Activated CD4-positive, alpha-beta T cell treated with anti-CD3 and anti-CD28 coated beads, Interleukin-2, amount 10 ng/mL, durations not matched to agents 7 days and 5 days (primary cell): ENCODE measurements around the gene ANO4. TPM values are rescaled to one million over a fixed set of nuclear protein-coding genes. Genes with fewer than 3 reads are reported as not detected.

ENCODE experiments used
- CTCF ChIA-PET: fragments of 350-600 bp; sonication (Branson Sonifier 250); formaldehyde crosslinking; loops from one replicate; lab custom pipeline; 2021; ENCODE audit warnings: antibody characterized with exemption; lab: Charles Lee
- POLR2A ChIA-PET: fragments of 350-600 bp; sonication (Branson Sonifier 250); formaldehyde crosslinking; loops from one replicate; lab custom pipeline; 2021; ENCODE audit warnings: antibody characterized with exemption; lab: Charles Lee
- DNase-seq: peaks from one replicate; pipeline ENCODE4 v3.0.0-alpha.2; 2020
- H3K27ac Mint-ChIP-seq: one replicate; pipeline ENCODE4 v1.8.0; 2021; ENCODE audit warnings: mild to moderate bottlenecking, moderate library complexity, mixed read lengths
- H3K27me3 Mint-ChIP-seq: one replicate; pipeline ENCODE4 v1.8.0; 2021; ENCODE audit warnings: mixed read lengths
- H3K36me3 Mint-ChIP-seq: one replicate; pipeline ENCODE4 v1.8.0; 2021; ENCODE audit warnings: low read depth, mixed read lengths
- H3K4me1 Mint-ChIP-seq: one replicate; pipeline ENCODE4 v1.8.0; 2021; ENCODE audit warnings: mixed read lengths
- H3K4me3 Mint-ChIP-seq: one replicate; pipeline ENCODE4 v1.8.0; 2021; ENCODE audit warnings: mild to moderate bottlenecking, moderate library complexity, mixed read lengths
- H3K9me3 Mint-ChIP-seq: one replicate; pipeline ENCODE4 v1.8.0; 2021; ENCODE audit warnings: mixed read lengths
- total RNA-seq, 2 experiments: library from RNA; stranded (reverse); gene quantifications; one replicate each; pipeline ENCODE4 v1.2.3, GENCODE V29; 2021

ANO4 gene
- total RNA-seq, 2 experiments from 2014 or later = not detected

DNA sequence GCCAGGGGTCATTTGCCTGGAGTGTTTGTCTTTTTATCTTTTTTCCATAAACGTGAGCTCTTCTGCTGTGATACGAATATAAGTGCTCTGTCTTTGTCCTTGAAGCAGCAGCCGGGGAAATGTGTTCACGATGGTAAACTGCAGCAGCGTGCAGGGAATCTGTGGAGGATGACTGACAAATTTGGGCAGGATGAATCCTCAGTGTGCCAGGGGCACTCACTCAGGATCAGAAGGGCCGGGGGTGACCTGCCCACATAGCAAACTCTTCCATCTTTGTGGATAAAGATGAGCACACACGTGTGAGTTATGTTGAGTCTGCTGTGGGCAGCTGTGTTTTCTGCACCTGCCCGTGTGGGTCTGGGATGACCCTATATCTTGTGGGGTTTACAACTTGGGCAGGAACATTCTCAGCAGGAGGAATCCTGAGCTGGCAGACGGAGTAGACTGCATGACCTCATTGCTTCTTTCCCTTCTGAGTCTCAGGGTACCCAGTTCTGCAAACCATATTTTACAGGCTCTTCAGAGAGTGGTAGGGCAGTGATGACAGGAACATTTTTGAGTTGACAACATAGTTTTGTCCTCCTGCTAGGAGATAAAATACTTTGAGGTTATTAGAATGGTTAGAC, 711 bp downstream of the ANO4 start:
- H3K9me3 Mint-ChIP-seq = no peaks in the 10 kb centered on the region
- no peak overlapping the region for H3K4me3 Mint-ChIP-seq
- no peaks in the 10 kb centered on the region for H3K36me3 Mint-ChIP-seq
- no peak for DNase-seq
- ChIA-PET POLR2A (no interaction called here), CTCF (no interaction called here)
- H3K4me1 Mint-ChIP-seq = no peaks in the 10 kb centered on the region
- peaks cover 6% of the 10 kb centered on the region for H3K27me3 Mint-ChIP-seq
- H3K27ac Mint-ChIP-seq = no peak overlapping the region

DNA sequence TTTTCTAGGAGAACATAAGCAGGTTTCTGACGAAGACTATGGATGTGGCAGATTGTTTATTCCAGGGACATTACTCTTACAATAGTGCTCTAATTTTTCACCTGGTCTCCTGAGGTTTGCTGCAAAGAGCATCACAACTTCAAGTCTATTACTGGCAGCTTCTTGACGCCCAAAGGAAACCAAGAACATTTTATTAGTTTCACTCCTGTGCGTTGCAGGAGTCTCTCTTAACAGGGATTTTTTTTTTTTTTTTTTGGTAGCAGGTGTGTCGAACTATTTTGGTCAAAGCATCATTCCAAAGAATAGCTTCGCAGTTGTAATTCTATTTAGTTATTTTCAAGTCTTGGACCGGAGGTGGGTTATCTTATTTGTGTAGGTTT, 1.2 kb downstream of the ANO4 start:
- Mint-ChIP-seq H3K9me3 (no peaks in the 10 kb centered on the region), H3K36me3 (no peaks in the 10 kb centered on the region), H3K27me3 (peaks cover 6% of the 10 kb centered on the region), H3K4me1 (no peaks in the 10 kb centered on the region), H3K27ac (no peak overlapping the region), H3K4me3 (no peak overlapping the region)
- CTCF ChIA-PET = no interaction called here
- POLR2A ChIA-PET = no interaction called here
- no peak for DNase-seq

DNA sequence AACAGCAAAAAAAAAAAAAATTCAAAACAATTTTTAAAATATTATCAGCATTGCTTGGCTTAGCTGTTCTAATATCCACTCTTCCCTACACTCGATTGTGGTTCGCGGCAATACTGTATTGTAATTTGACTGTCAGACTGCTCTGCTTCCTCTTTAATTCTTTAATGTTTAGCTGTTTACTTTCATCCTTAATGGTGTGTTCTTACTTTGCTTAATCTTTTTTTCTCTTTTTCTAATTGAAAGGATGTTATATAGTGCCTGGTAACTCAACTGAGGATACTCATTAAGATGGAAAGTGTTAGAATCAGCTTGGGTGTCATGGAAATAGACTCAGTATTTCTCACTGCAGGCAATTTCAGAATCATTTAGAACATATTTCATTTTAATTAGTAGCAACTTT, 2.0 kb downstream of the ANO4 start:
- POLR2A ChIA-PET = no interaction called here
- no peak overlapping the region for H3K27ac Mint-ChIP-seq
- CTCF ChIA-PET = interaction anchor here (0.6 kb wide), 1 partner anchor 10 kb away, joined by 4 read pairs; no protein-coding TSS in a partner anchor
- DNase-seq = no peak
- H3K36me3 Mint-ChIP-seq = no peaks in the 10 kb centered on the region
- H3K4me1 Mint-ChIP-seq = no peaks in the 10 kb centered on the region
- H3K27me3 Mint-ChIP-seq = peaks cover 6% of the 10 kb centered on the region
- no peaks in the 10 kb centered on the region for H3K9me3 Mint-ChIP-seq
- no peak overlapping the region for H3K4me3 Mint-ChIP-seq

DNA sequence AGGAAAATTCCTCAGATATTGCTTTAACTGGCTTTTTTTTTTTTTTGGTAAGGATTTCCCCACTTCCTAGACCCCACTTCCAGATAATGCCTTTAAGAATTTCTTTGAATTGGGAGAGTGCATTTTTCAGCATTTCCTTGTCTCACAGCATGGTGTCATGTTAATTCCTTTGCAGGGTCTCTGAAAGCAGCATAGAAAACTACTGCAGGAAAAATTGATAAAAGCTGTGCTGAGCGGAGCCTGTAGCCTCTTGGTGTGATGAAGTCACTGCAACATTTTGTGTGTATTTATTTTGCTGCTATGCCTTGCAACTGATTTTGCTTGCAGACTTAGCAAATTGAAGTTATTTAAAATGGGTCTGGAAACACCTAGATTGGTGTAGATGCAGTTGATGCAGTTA, 2.7 kb downstream of the ANO4 start:
- no peak overlapping the region for H3K4me3 Mint-ChIP-seq
- no peaks in the 10 kb centered on the region for H3K4me1 Mint-ChIP-seq
- H3K27me3 Mint-ChIP-seq = peaks cover 6% of the 10 kb centered on the region
- DNase-seq = no peak
- H3K9me3 Mint-ChIP-seq = no peaks in the 10 kb centered on the region
- CTCF ChIA-PET = no interaction called here
- no peak overlapping the region for H3K27ac Mint-ChIP-seq
- H3K36me3 Mint-ChIP-seq = no peaks in the 10 kb centered on the region
- POLR2A ChIA-PET = no interaction called here

GRCh38 chr12:100797786-100798185, 3.2 kb downstream of the ANO4 start:
- H3K36me3 Mint-ChIP-seq = no peaks in the 10 kb centered on the region
- no peaks in the 10 kb centered on the region for H3K9me3 Mint-ChIP-seq
- ChIA-PET POLR2A (no interaction called here), CTCF (no interaction called here)
- no peak overlapping the region for H3K4me3 Mint-ChIP-seq
- H3K4me1 Mint-ChIP-seq = no peaks in the 10 kb centered on the region
- no peak overlapping the region for H3K27ac Mint-ChIP-seq
- DNase-seq = no peak
- peaks cover 6% of the 10 kb centered on the region for H3K27me3 Mint-ChIP-seq

- ChIA-PET CTCF (no interaction called here), POLR2A (no interaction called here)
- peaks cover 6% of the 10 kb centered on the region for H3K27me3 Mint-ChIP-seq
- no peak overlapping the region for H3K4me3 Mint-ChIP-seq
- H3K4me1 Mint-ChIP-seq = no peaks in the 10 kb centered on the region
- no peaks in the 10 kb centered on the region for H3K9me3 Mint-ChIP-seq
- H3K36me3 Mint-ChIP-seq = no peaks in the 10 kb centered on the region
- DNase-seq = no peak
- H3K27ac Mint-ChIP-seq = no peak overlapping the region
These were observed 3.9 kb downstream of the ANO4 start for GRCh38 chr12:100798286-100799160.

DNA sequence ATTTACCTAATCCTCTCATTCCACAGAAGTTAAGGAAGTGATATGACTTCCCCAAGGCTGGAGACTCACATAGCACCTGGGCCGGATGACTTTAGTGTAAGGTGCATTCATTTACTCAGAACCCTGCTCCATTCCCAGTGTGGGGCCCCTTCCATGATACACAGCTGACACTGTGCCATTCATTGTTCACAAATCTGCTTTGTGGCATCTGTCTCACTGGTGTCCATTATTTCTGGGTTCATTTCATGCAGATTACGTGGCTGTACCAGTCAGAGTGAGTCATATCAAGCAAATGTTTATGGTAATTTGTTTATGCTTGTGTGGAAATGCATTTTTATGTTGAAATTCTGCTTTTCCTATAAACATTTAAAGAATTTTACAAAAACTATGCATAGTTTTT, 5.2 kb downstream of the ANO4 start:
- Mint-ChIP-seq H3K4me1 (no peaks in the 10 kb centered on the region), H3K9me3 (no peaks in the 10 kb centered on the region), H3K4me3 (no peak overlapping the region), H3K27ac (no peak overlapping the region), H3K27me3 (no peaks in the 10 kb centered on the region), H3K36me3 (no peaks in the 10 kb centered on the region)
- ChIA-PET POLR2A (no interaction called here), CTCF (no interaction called here)
- DNase-seq = no peak

DNA sequence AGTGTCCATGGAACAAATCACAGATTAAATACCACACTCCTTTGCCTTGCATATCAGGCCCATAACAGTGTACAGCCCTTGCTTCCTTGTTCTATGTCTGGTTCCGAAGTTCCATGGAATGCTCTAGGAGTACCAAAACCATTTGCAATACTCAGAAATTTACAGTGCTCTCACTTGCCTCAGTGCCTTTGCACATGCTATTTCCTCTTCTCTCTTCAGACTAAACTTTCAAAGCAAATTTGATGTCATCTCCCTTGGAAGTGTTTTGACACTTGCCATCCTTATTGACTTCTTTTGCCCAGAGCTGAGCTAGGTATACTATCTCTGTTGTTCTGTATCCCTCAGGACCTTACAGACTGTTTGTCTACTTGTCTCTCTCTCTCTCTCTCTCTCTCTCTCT, 6.1 kb downstream of the ANO4 start:
- H3K27me3 Mint-ChIP-seq = no peaks in the 10 kb centered on the region
- no peak for DNase-seq
- no peak overlapping the region for H3K27ac Mint-ChIP-seq
- POLR2A ChIA-PET = no interaction called here
- no peak overlapping the region for H3K4me3 Mint-ChIP-seq
- no peaks in the 10 kb centered on the region for H3K36me3 Mint-ChIP-seq
- CTCF ChIA-PET = no interaction called here
- H3K9me3 Mint-ChIP-seq = no peaks in the 10 kb centered on the region
- no peaks in the 10 kb centered on the region for H3K4me1 Mint-ChIP-seq

- no peaks in the 10 kb centered on the region for H3K4me1 Mint-ChIP-seq
These were observed 6.7 kb downstream of the ANO4 start for GRCh38 chr12:100801320-100801719.

GRCh38 chr12:100808777-100809176, 14.2 kb downstream of the ANO4 start:
- H3K4me1 Mint-ChIP-seq = no peaks in the 10 kb centered on the region
- POLR2A ChIA-PET = no interaction called here
- DNase-seq = no peak
- no peak overlapping the region for H3K27ac Mint-ChIP-seq
- no peaks in the 10 kb centered on the region for H3K27me3 Mint-ChIP-seq
- H3K4me3 Mint-ChIP-seq = no peak overlapping the region
- peaks cover 2% of the 10 kb centered on the region for H3K9me3 Mint-ChIP-seq
- CTCF ChIA-PET = no interaction called here
- no peaks in the 10 kb centered on the region for H3K36me3 Mint-ChIP-seq

More at GRCh38 chr12:100801320-100801719, 6.7 kb downstream of the ANO4 start:
- CTCF ChIA-PET = no interaction called here
- DNase-seq = no peak
- Mint-ChIP-seq H3K36me3 (no peaks in the 10 kb centered on the region), H3K4me3 (no peak overlapping the region), H3K27ac (no peak overlapping the region), H3K9me3 (no peaks in the 10 kb centered on the region), H3K27me3 (no peaks in the 10 kb centered on the region)
- POLR2A ChIA-PET = no interaction called here

DNA sequence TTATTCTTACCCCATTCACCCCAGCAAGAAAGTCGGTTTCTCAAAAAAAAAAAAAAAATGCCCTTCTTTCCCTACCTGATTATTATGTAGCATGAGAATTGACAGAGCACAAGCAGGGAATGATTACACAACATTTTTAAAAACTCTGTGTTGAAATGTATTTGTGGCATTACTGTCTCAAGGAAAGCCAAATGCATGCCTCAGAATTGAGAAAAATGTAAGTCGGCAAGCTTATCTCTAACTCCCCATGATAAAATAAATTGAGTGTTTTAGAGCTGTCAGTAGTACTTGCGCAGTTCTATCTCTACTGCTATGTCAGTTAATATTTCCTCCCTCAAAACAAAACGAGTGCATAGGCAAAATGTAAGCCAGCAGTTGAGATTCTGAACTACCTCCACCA, 25.7 kb downstream of the ANO4 start:
- POLR2A ChIA-PET = no interaction called here
- H3K9me3 Mint-ChIP-seq = no peaks in the 10 kb centered on the region
- no peaks in the 10 kb centered on the region for H3K4me1 Mint-ChIP-seq
- CTCF ChIA-PET = no interaction called here
- no peaks in the 10 kb centered on the region for H3K36me3 Mint-ChIP-seq
- no peak overlapping the region for H3K4me3 Mint-ChIP-seq
- no peak for DNase-seq
- no peaks in the 10 kb centered on the region for H3K27me3 Mint-ChIP-seq
- no peak overlapping the region for H3K27ac Mint-ChIP-seq

- no peaks in the 10 kb centered on the region for H3K9me3 Mint-ChIP-seq
- ChIA-PET CTCF (no interaction called here), POLR2A (no interaction called here)
- H3K27me3 Mint-ChIP-seq = no peaks in the 10 kb centered on the region
- H3K36me3 Mint-ChIP-seq = no peaks in the 10 kb centered on the region
- DNase-seq = no peak
- H3K4me1 Mint-ChIP-seq = no peaks in the 10 kb centered on the region
- no peak overlapping the region for H3K4me3 Mint-ChIP-seq
- H3K27ac Mint-ChIP-seq = no peak overlapping the region
These were observed 29.4 kb downstream of the ANO4 start for GRCh38 chr12:100823963-100824362.

DNA sequence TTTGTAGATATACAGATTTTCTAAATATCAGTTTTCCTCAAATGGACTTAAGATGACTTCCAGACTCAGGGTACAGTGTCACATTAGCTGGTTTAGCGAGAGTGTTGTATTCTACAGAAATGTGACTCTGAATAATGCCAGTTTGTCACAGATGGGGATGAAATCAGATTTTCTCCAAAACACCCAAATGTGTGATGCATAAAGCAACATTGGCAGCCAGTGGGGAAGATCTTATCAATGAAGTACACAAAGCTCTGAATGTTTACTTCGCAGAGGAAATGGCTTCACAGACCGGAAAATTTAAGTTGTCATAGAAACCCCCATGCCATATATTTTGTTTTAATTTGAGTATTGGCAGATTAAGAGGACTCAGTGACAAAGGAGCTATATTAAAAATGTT, 29.9 kb downstream of the ANO4 start:
- H3K9me3 Mint-ChIP-seq = no peaks in the 10 kb centered on the region
- H3K27me3 Mint-ChIP-seq = no peaks in the 10 kb centered on the region
- no peak overlapping the region for H3K27ac Mint-ChIP-seq
- DNase-seq = no peak
- ChIA-PET POLR2A (no interaction called here), CTCF (no interaction called here)
- no peaks in the 10 kb centered on the region for H3K36me3 Mint-ChIP-seq
- H3K4me1 Mint-ChIP-seq = no peaks in the 10 kb centered on the region
- no peak overlapping the region for H3K4me3 Mint-ChIP-seq
